NCI-H82 treated with DMSO at 0.1 percent for 48 hours (cell line): ENCODE data around the gene CDKN2AIPNL.
A peak's percentile ranks its signal among the peaks of the same experiment; 100 is the strongest.
"Not testable (repeated sequence)": the region's sequence is repeated elsewhere in the genome, so short reads cannot be mapped to it uniquely, and the experiment has no call there.

ENCODE experiments used
- DNase-seq: peaks from one replicate; lab custom pipeline; 2025; ENCODE audit not compliant: unreplicated experiment; lab: John Stamatoyannopoulos, UW

The CDKN2AIPNL gene

GRCh38 chr5:134403951-134404350 is 7.7 kb downstream of the CDKN2AIPNL start:
- DNase-seq, result no peak

GRCh38 chr5:134398609-134399155 is 13.0 kb downstream of the CDKN2AIPNL start:
- no peak for DNase-seq

DNA sequence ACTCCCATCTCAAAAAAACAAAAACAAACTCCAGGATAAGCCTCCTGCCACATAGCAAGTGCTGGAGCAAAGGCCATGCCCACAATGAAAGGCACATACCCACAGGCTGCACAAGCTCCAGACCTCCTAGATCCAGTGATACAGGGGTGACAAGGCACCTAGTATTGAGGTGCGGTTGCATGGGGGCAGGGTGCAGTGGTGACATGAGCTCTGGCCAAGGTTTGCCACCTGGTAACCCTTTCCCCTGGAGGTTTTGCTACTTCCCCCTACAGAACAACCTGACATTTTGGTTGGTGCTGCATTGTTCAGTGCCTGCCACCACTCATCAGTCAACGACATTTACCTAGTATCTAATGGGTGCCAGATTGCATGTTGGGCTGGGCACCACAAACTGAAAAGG is 14.5 kb downstream of the CDKN2AIPNL start:
- no peak for DNase-seq

- no peak for DNase-seq
Observed at GRCh38 chr5:134396274-134396673, 15.4 kb downstream of the CDKN2AIPNL start.

- DNase-seq, result no peak
Observed at GRCh38 chr5:134394932-134395331, 16.7 kb downstream of the CDKN2AIPNL start.

DNA sequence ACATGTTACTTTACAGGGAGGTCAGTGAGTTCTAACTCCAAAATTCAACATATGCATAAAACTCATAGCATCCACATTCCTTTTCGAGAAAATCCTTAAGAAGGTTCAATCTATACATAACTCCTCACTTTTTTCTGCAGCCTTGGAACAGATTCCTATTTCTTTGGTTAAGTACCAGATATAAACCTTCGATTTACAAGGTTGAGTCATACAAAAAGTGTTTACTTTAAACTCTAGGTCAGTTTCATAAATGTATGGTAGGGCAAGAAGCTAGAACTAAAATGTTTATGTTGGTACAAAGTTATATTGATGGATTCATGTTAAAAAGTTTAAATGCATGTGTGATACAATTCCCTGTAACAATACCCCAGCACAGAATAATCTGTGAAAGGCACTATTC is 19.4 kb downstream of the CDKN2AIPNL start:
- no peak for DNase-seq

DNA sequence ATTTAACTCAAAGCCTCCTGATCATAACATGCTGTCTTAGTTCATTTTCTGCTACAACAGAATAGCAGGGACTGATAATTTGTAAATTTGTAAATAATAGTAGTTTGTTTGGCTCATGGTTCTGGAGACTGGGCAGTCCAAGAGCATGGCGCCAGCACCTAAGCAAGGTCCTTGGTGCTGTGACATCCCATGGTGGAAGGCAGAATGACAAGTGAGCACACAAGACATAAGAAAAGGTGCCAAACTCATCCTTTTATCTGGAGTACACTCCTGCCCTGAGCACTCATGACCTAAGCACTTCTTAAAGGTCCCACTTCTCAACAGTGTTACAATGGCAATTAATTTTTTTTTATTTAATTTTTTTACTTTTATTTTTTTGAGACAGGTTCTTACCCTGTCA is 24.2 kb downstream of the CDKN2AIPNL start:
- no peak for DNase-seq

GRCh38 chr5:134383980-134384697 is 27.5 kb downstream of the CDKN2AIPNL start:
- DNase-seq, result no peak

DNA sequence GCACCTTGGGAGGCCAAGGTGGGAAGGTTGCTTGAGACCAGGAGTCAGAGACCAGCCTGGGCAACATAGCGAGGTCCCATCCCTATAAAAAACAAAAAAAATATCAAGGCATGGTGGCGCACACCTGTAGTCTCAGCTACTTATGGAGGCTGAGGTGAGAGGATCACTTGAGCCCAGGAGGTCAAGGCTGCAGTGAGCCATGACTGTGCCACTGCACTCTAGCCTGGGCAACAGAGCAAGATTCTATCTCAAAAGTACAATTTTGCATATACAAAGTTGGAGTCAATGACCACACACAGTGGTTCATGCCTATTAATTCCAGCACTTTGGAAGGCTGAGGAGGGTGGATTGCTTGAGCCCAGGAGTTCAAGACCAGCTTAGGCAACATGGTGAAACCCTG is 29.5 kb downstream of the CDKN2AIPNL start:
- not testable (repeated sequence) for DNase-seq

DNA sequence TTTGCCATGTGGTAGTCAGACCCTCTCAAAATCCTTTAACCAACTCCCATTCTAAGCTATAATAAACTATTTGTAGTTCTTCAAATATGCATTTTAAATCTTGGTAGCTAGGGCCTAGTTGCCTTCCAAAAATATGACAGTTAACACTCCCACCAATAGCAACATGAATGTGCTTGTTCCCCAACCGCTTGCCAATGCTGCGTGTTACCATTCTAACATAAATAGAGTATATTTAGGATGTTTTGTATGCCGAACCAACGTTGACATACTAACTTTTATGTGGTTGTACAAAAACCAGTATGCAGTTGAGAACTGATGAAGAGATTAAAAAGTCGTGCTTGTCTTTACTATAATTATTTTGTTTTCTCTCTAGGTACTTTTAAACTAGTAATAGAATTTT is 31.3 kb downstream of the CDKN2AIPNL start:
- no peak for DNase-seq

DNA sequence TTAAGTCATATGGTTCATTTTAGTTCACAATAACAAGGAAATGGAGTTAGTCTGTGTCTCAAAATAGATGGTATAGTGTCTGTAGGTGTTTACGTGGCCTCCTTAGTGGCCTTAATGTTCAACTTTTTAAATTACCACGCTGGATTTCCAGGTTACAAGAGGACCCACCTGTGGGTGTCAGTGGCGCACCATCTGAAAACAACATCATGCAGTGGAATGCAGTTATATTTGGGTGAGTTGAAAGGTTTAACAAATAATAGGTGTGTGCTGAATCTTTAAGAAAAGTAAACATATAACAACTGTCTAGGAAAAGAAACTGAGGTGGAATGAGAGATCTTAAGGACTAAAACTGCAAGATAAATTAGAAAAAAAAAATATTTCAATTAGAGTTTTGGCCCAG is 37.4 kb downstream of the CDKN2AIPNL start:
- no peak for DNase-seq

- DNase-seq, result not testable (repeated sequence)
Observed at GRCh38 chr5:134373633-134374032, 38.0 kb downstream of the CDKN2AIPNL start.

DNA sequence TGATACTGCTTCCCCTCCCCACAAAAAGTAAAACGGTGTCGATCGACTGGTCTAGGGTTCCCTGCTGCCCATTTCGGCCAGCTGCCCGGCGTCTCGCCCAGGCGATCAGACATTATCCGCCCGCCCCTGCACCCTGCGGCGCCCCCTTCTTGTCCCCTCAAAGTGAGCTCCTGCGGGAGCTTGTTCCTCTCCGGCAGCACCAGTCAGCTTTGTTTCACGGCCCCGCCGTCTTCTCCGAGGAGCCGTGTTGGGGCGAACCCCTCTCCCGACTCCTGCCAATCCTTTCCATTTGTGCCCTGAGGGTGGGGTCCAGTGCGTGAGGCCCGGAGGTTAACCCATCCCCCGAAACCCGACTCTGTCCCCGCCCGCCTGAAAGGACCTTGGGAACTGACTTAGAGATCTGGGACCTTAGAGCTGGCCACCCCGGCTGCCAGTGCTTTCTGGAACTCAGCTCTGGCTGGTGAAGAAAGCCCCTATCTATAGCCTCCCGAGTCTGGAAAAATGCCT is 39.8 kb downstream of the CDKN2AIPNL start:
- DNase-seq, result no peak

DNA sequence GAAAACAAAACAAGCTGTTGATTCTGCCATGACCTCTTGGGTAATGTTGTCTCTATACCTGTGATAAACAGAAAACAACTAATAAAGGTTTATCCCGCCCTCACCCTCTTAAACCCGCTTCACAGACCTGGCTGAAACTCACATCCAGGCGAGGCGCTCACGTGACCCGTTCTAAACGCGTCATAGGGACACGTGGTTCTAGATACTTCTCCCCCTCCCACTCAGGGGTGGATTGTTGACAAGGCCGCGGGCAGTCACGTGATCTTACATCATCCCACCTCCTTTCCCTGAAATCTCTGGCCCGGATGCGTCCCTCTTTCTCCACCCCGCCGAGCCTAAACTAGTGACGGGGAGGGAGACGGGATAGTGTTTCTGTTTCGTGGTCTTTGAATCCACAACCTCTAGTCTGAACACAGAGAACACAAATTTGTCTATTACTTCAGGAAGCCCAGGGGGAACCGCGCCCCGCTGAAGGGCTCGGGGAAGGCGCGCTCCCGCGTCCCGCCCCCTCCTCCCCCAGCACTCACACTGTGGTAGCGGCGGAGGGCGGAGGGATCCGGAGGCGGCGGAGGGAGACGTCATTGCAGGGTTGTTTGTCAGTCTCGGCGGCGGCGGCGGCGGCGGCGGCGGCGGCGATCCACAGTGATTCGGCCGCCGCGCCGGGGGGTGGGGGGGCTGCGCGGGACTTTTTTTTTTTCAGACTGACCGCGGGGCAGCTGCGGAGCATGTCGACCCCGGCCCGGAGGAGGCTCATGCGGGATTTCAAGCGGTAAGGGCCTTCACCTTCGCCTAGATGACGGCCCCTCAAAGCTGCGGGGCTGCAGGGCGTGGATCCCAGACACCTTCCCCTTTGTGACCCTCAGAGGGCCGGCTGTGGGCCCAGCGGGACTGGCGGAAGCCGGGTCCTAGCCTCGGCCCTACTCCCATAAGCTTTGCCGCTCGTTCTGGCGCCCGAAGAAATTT is 40.5 kb downstream of the CDKN2AIPNL start, which contains the start of gene UBE2B:
TSS of gene UBE2B (plus strand) at position 699 of the 963 bp plus-strand sequence. CDS start at position 726, 27 bp downstream.
- peak; percentile 96 for DNase-seq

DNA sequence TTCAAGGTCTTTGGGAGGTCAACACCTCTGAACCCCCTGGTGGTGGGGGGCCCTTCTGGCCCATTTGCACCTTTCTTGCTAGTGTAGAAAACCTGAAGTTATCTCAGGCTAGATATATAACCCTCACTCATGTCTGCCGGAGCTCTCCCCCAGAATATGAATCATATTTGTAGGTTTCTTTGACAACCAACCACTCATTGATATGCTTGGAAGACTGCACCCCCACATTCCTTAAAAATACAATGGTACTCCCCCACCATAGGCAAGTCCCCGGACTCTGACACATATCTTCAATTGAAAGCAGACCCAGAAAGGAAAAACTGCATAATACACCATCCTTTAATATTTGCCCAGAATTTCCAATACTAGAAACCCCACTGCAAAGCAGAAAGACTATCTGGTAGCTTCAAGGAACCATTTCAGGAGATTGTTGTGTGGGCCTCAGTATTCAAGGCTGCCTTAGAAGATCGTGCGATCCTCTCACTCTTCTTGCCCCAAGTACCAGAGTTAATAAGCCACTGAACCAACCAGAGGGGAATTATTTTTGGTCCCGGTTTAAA is 41.3 kb downstream of the CDKN2AIPNL start:
- DNase-seq, result no peak

GRCh38 chr5:134365604-134366003 is 46.1 kb downstream of the CDKN2AIPNL start:
- DNase-seq, result no peak

DNA sequence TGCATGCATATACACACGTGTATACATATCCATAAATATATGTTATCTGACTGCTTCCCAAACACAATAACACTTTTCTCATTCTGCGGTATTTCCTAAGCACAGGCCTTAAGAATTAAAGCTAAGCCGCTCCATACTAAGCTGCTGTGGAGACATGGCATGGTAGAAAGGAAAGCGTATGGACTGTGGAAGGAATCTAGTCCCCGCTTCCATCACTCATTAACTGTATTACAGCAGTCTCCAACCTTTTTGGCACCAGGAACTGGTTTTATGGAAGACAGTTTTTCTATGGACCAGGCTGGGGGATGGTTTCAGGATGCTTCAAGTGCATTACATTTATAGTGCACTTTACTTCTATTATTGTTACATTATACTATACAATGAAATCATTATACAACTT is 56.0 kb downstream of the CDKN2AIPNL start:
- DNase-seq, result peak; percentile 46
